GM23248 (cell line): ENCODE data around the gene FOXL2.

Source experiments
- EZH2 ChIP-seq: fragments of 200-600 bp; sonication (generic); IDR thresholded peaks from 2 replicates; pipeline ENCODE4 v1.6.1; 2018; ENCODE audit warnings: antibody characterized with exemption, mild to moderate bottlenecking; ENCODE audit not compliant: insufficient read depth, poor library complexity, severe bottlenecking
- EZH2phosphoT487 ChIP-seq: fragments of 200-600 bp; sonication (generic); IDR thresholded peaks from 2 replicates; pipeline ENCODE4 v1.6.1; 2018; ENCODE audit warnings: antibody characterized with exemption, moderate library complexity, mild to moderate bottlenecking, low read depth; ENCODE audit not compliant: insufficient read depth

GRCh38 chr3:138941259-138941885 is 5.6 kb downstream of the FOXL2 start:
- TF ChIP-seq EZH2phosphoT487, result no peak
- TF ChIP-seq EZH2, result no peak
